ENCODE results near the gene ABCG1. TPM values are rescaled to one million over a fixed set of nuclear protein-coding genes. Genes with fewer than 3 reads are reported as not detected.

Gene ABCG1
- total RNA-seq, 4 donors from 2014 or later = 2.6 to 10.9 (median 3.7) TPM

DNA sequence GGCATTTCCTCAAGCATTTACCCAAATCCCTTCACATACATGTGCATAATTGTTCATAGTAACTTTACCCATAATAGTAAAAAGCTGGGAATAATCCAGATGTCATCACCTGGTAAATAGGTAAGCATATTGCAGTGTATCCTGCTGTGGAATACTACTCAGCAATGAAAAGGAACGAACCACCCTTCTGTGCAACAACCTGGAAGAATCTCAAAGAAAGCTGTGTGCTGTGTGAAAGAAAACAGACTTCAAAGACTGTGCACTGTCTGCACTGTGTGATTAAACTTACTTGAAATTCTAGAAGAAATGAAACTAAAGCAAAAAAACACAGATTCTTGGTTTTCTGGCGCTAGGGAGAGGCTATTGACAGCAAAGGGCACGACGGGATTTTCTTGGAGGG is 118.3 kb downstream of the ABCG1 start:
- H3K36me3 ChIP-seq = no peaks in the 10 kb centered on the region
- intact Hi-C loops (cut with DNase I) = loop anchor here (10.0 kb wide), 1 partner anchor 198 kb away; no protein-coding TSS in a partner anchor
- no peak for TF ChIP-seq POLR2A (IDR thresholded peaks at IDR 0.05)
- TF ChIP-seq, protein P1, sequence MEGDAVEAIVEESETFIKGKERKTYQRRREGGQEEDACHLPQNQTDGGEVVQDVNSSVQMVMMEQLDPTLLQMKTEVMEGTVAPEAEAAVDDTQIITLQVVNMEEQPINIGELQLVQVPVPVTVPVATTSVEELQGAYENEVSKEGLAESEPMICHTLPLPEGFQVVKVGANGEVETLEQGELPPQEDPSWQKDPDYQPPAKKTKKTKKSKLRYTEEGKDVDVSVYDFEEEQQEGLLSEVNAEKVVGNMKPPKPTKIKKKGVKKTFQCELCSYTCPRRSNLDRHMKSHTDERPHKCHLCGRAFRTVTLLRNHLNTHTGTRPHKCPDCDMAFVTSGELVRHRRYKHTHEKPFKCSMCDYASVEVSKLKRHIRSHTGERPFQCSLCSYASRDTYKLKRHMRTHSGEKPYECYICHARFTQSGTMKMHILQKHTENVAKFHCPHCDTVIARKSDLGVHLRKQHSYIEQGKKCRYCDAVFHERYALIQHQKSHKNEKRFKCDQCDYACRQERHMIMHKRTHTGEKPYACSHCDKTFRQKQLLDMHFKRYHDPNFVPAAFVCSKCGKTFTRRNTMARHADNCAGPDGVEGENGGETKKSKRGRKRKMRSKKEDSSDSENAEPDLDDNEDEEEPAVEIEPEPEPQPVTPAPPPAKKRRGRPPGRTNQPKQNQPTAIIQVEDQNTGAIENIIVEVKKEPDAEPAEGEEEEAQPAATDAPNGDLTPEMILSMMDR (IDR thresholded peaks at IDR 0.05) = no peak
- DNase-seq = no peak
- WGBS, 2 donors = 66 to 74% methylated on average over 4 of the region's 4 CpGs
- peaks cover 6 to 30% (median 9%) of the 10 kb centered on the region in 3 donors for H3K4me1 ChIP-seq
- H3K27ac ChIP-seq = no peak overlapping the region
- H3K4me3 ChIP-seq = no peak overlapping the region
- H3K9me3 ChIP-seq = no peaks in the 10 kb centered on the region
- H3K27me3 ChIP-seq = peaks cover 0 to 48% (median 0%) of the 10 kb centered on the region in 4 donors

DNA sequence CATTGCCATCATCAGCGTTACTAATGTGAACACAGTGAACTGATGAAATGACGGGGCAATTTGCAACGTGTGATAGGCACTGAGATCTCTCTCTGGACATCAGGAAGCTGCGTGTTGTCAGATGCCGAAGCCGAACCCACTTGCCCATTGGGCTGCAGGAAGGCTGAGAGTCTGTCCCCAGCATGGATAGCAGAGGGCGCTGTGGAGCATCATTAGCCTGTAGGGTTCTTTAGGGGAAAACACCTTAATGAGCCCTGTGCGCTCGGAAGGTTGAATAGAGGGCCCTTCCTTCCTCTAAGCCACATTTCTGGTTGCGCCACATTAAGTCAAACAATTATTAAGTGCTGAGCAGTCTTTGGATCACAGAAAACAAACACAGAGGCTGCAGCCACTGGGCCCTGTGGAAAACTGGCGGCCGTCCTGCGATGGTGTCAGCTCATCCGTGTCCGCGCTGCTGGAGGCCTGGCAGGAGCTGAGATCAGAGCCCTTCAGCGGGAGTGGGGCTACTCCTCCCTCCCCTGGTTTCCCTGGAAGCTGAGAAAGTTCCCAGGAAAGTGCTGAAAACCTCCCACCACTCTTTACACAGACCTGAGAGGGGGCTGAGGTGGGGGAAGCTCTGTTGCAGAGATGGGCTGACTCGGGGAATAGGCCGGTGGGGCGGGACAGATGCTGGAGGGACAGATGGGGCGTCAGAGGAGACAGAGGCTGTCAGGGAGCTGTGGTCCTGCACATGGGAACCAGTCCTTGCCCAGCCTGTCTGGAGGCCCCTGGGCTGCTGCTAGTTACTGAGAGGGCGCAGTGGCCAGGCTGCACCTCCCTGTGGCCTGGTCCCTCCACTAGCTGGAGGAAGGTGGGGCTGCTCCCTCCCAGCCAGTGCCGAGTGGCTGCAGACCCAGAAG is 119.1 kb downstream of the ABCG1 start:
- intact Hi-C loops (cut with DNase I) = loop anchor here (10.0 kb wide), 1 partner anchor 197 kb away; no protein-coding TSS in a partner anchor
- peak overlapping the region in 1 of 4 donors; percentile 19 for H3K4me3 ChIP-seq
- DNase-seq = peak; percentile 14
- H3K27ac ChIP-seq = peak overlapping the region in 2 of 4 donors; percentile 10 to 69
- peaks cover 6 to 30% (median 9%) of the 10 kb centered on the region in 3 donors for H3K4me1 ChIP-seq
- 5 to 16% methylated on average over 7 to 16 of the region's 23 CpGs for WGBS, 2 donors
- TF ChIP-seq, protein P1 (IDR thresholded peaks at IDR 0.05) = peak; percentile 55 to 85 (median 70)
- TF ChIP-seq POLR2A (IDR thresholded peaks at IDR 0.05) = no peak
- H3K27me3 ChIP-seq = peaks cover 0 to 39% (median 0%) of the 10 kb centered on the region in 4 donors
- H3K36me3 ChIP-seq = no peaks in the 10 kb centered on the region
- no peaks in the 10 kb centered on the region for H3K9me3 ChIP-seq

DNA sequence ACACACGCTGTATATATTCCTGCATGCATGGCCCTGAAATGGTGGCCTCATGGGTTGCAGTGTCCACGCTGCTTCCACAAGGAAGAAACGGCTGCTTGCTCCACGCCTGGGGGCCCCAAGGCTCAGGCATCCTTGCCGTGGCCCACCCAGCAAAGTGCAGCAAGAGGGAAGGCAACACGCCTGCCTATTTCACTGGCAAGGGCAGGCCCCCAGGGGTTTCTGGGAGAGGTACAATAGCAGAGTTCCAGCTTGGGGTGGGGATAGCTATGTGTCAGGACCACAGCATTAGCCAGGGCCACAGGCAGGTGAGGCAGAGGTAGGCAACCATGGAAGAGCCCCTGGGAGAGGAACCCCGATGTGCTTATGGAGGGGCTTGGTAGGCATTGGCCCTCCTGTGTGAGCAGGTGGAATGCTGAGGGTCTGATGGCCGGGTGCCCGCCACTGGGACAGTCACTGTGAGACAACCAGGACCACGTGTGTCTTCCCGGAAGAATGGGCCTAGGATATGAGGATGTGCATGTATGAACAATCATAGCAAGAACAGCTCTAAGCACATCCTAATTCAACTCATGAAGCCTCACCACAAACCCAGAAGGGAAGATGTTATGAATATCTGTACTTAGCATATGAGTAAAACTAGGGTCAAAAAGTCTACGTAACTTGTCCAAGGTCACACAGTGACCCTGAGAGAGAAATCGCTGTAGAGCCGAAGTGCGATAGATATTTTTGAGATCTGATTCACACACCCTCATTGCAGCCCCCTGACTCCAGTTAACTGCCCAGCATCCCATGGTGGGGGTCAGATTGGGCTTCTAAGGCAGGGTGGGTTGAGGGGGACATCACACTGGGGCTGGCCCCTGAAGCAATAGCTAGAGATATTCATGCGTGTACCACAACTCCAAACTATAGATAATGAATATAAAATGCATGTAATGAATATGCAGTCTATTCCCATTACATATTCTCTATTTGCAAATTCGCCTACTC is 120.1 kb downstream of the ABCG1 start:
- DNase-seq = no peak
- 72 to 93% methylated on average over 11 to 12 of the region's 17 CpGs for WGBS, 2 donors
- TF ChIP-seq POLR2A (IDR thresholded peaks at IDR 0.05) = no peak
- TF ChIP-seq, protein P1 (IDR thresholded peaks at IDR 0.05) = no peak
- H3K4me3 ChIP-seq = no peak overlapping the region
- H3K9me3 ChIP-seq = no peaks in the 10 kb centered on the region
- no peak overlapping the region for H3K27ac ChIP-seq
- H3K27me3 ChIP-seq = peaks cover 0 to 30% (median 0%) of the 10 kb centered on the region in 4 donors
- intact Hi-C loops (cut with DNase I) = loop anchor here (10.0 kb wide), 1 partner anchor 196 kb away; no protein-coding TSS in a partner anchor
- H3K4me1 ChIP-seq = peaks cover 6 to 30% (median 9%) of the 10 kb centered on the region in 3 donors
- no peaks in the 10 kb centered on the region for H3K36me3 ChIP-seq

DNA sequence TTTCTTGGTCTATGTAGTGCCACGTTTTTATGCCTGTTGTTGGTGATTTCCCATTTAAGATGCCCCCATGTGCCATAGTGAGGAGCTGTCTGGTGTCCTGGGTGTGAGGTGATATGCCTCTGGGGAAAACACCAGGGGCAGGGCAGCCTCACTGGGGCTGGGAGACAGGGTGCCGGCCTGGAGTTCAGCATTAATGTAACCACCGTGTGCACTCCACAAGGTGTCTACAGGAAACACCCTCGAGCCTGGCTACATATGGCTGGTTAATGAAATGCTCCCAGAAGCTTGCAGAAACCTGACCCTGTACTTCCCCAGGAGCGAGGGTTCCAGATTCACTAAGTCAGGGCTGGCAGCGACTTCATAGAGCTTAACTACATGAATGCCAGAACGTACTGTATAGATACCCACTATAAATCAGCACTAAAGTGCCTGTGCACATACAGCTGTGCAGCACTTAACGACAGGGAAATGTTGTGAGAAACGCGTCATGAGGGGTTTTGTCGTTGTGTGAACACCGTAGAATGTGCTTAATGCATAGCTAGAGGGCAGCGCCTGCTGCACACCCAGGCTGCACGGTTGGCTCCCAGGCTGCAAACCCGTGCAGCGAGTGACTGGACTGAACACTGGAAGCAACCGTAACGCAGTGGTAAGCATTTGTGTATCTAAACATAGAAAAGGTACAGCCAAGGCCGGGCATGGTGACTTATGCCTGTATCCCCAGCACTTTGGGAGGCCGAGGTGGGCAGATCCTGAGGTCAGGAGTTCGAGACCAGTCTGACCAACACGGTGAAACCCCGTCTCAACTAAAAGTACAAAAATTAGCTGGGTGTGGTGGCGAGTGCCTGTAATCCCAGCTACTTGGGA is 121.5 kb downstream of the ABCG1 start:
- H3K9me3 ChIP-seq = no peaks in the 10 kb centered on the region
- peaks cover 6 to 30% (median 9%) of the 10 kb centered on the region in 3 donors for H3K4me1 ChIP-seq
- no peaks in the 10 kb centered on the region for H3K36me3 ChIP-seq
- TF ChIP-seq, protein P1 (IDR thresholded peaks at IDR 0.05) = no peak
- TF ChIP-seq POLR2A (IDR thresholded peaks at IDR 0.05) = no peak
- DNase-seq = no peak
- no peak overlapping the region for H3K27ac ChIP-seq
- H3K27me3 ChIP-seq = peaks cover 0 to 16% (median 0%) of the 10 kb centered on the region in 4 donors
- H3K4me3 ChIP-seq = no peak overlapping the region
- intact Hi-C loops (cut with DNase I) = no loop called here
- 41 to 85% methylated on average over 15 to 24 of the region's 24 CpGs for WGBS, 2 donors
